Coronary artery (tissue), 2 donors: ENCODE data around the gene NPFF.

ENCODE experiments used
- DNase-seq: peaks from one replicate; pipeline ENCODE4 v3.0.0-alpha.2; 2017; ENCODE audit warnings: low spot score
- H3K27ac ChIP-seq, 2 donors: fragments of 200-600 bp; sonication (generic); one replicate each; pipeline ENCODE4 v1.5.1; 2016 to 2019
- H3K4me3 ChIP-seq: fragments of 200-600 bp; sonication (generic); 2 replicates; pipeline ENCODE4 v1.5.1; 2016; ENCODE audit warnings: mild to moderate bottlenecking, moderate library complexity
- CTCF ChIP-seq: fragments of 200-600 bp; sonication (generic); IDR thresholded peaks from one replicate; pipeline ENCODE4 v1.5.1; 2019; ENCODE audit warnings: antibody characterized with exemption

The NPFF gene

GRCh38 chr12:53493610-53494391 lies 13.5 kb downstream of the NPFF start:
- TF ChIP-seq CTCF, result no peak
- Histone ChIP-seq H3K4me3 (peak overlapping the region; percentile 77), H3K27ac (peak overlapping the region; percentile 53 to 85)
- no peak for DNase-seq

GRCh38 chr12:53492830-53493609 lies 14.3 kb downstream of the NPFF start:
- peak overlapping the region; percentile 53 to 85 for H3K27ac ChIP-seq
- no peak for TF ChIP-seq CTCF

GRCh38 chr12:53492188-53492587 lies 15.1 kb downstream of the NPFF start:
- TF ChIP-seq CTCF, result no peak
- H3K4me3 ChIP-seq, result peak overlapping the region; percentile 77
- H3K27ac ChIP-seq, result peak overlapping the region; percentile 53 to 85
- no peak for DNase-seq

More at GRCh38 chr12:53492830-53493609, 14.3 kb downstream of the NPFF start:
- peak; percentile 96 for DNase-seq
- peak overlapping the region; percentile 77 for H3K4me3 ChIP-seq

- TF ChIP-seq CTCF, result no peak
- DNase-seq, result no peak
- no peak overlapping the region for H3K4me3 ChIP-seq
- H3K27ac ChIP-seq, result no peak overlapping the region
Observed at GRCh38 chr12:53489242-53489864, 17.9 kb downstream of the NPFF start.

GRCh38 chr12:53486736-53487487 lies 20.4 kb downstream of the NPFF start:
- Histone ChIP-seq H3K4me3 (no peak overlapping the region), H3K27ac (no peak overlapping the region)
- DNase-seq, result no peak
- no peak for TF ChIP-seq CTCF

- TF ChIP-seq CTCF, result no peak
- no peak for DNase-seq
- no peak overlapping the region for H3K27ac ChIP-seq
- H3K4me3 ChIP-seq, result no peak overlapping the region
Observed at GRCh38 chr12:53485955-53486735, 21.1 kb downstream of the NPFF start.
